OCI-LY3 (cell line): Measurements from ENCODE around the gene EMILIN1.

ENCODE experiments used
- CTCF ChIP-seq: fragments of 200-600, 300-600 bp; sonication (generic); IDR thresholded peaks from 2 replicates; pipeline ENCODE4 v1.5.1; 2014; ENCODE audit warnings: antibody characterized with exemption, low read length, low read depth
- EZH2phosphoT487 ChIP-seq: fragments of 200-600 bp; shearing (Covaris generic); IDR thresholded peaks from 2 replicates; pipeline ENCODE4 v1.6.1; 2018; ENCODE audit warnings: antibody characterized with exemption, mixed run types, low read depth

DNA sequence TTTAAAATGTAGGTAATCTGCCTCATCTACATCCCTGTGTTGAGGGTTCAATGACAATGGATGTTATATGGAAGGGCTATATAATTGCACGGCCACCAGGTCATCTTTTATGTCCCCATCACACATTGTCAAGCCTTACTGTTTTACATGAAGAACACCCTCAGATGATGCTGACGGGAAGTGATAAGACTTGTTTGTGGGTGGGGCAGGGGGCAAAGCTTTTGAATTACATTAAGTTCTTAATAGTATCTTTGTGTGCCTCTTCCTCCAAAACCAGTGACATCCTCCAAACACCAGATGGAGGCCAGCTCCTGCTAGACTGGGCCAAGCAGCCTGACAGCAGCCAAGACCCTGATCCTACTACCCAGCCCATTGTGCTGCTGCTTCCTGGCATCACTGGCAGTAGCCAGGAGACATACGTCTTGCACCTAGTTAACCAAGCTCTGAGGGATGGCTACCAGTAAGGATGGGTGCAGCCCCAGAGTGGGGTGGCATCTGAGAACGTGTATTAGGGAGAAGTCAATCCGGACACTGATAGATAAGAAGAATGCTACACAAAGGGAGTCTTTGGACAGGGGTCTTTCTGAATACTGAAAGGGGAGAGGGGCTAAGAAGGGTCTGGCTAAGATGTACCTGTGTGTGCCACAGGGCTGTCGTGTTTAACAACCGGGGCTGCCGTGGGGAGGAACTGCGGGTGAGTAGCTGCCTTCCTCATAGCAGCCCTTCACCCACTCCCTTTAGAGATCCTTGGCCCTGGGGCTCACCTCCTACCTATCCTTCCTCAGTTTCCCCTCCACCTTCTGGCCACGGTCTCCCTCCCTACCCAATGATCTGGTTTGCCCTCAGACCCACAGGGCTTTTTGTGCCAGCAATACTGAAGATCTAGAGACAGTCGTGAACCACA is 50.5 kb downstream of the EMILIN1 start:
- TF ChIP-seq CTCF (no peak), EZH2phosphoT487 (no peak)
